NCI-H1048 (cell line): ENCODE data around the gene PPAT.
A peak's percentile ranks its signal among the peaks of the same experiment; 100 is the strongest.

Experiments used
- DNase-seq: peaks from one replicate; lab custom pipeline; 2025; lab: John Stamatoyannopoulos, UW

The PPAT gene

DNA sequence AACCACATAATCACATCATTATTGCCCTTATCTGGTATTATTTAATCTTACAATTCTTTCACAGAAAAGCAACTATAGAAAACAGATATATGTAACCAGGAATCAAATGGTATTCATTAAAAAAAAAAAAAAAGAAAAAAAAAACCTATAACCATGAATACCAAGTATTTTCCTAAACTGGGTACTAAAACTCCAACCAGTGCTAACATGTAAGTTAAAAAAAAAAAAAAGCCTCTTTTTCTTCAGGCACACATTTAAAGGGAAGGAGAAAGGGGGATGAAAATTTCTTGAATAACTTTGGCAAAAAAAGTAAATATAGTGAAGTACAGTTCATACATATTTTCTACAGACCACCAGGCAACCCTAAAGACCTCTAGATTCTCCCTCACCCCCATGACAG, 2.1 kb downstream of the PPAT start:
- DNase-seq = no peak

DNA sequence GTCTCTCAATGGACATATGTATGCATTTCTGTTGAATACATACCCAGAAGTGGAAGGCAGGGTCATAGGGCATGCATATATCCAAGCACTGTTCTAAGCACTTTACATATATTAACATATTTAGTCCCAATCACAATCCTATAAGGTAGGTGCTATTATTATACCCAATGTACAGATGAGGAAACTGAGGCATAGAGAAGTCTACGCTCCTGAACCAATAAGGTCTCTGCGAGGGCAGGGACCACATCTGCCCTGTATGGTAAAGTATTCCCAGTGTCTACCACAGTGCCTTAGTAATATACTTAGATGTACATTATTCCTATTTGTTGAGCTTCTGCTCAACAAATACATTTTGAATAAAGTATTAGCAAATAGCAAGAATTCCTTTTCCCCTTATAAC, 5.2 kb downstream of the PPAT start:
- no peak for DNase-seq

- no peak for DNase-seq
Observed at GRCh38 chr4:56427179-56427578, 8.2 kb downstream of the PPAT start.

DNA sequence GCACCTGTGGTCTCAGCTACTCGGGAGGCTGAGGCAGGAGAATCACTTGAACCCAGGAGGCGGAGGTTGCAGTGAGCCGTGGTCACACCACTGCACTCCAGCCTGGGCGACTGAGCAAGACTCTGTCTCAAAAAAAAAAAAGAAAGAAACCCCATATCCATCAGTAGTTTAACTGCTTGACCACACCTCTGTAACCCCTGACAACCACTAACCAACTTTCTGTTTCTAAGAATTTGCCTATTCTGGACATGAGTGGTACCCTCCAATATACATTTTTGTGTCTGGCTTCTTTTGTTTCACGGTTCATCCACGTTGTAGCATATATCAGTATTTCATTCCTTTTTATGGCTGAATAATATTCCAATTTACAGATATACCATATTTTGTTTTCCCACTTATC, 9.1 kb downstream of the PPAT start:
- no peak for DNase-seq

- DNase-seq = no peak
Observed at GRCh38 chr4:56425518-56425917, 9.9 kb downstream of the PPAT start.

GRCh38 chr4:56424697-56425514, 10.5 kb downstream of the PPAT start:
- DNase-seq = no peak

GRCh38 chr4:56424176-56424575, 11.2 kb downstream of the PPAT start:
- DNase-seq = no peak

GRCh38 chr4:56417396-56417795, 18.0 kb downstream of the PPAT start:
- DNase-seq = no peak

- no peak for DNase-seq
Observed at GRCh38 chr4:56416349-56416748, 19.1 kb downstream of the PPAT start.

DNA sequence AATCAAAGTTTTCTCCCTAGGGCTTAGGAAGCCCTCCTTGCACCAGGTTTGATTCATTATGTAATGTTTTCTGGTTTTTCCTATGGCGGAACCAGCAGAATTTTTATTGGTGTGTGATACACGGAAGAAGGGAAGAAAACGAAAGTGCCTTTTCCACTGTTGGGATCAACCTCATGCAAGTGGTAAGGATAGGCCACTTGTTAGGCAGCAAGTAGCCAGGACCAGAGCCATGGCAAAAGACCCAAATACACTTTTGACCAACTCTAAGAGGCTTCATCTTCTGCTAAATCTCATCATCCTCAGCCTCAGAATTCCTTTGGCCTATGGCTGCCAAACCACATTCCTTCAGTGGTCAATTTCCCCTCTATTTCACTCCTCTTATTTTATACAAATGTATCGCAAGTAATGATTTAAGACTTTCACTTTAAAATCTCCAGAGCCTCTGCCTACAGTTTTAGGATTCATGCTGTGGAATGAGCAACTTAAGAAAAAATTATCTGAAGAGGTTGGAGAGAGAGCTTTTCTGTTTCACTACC, 21.2 kb downstream of the PPAT start:
- DNase-seq = no peak

DNA sequence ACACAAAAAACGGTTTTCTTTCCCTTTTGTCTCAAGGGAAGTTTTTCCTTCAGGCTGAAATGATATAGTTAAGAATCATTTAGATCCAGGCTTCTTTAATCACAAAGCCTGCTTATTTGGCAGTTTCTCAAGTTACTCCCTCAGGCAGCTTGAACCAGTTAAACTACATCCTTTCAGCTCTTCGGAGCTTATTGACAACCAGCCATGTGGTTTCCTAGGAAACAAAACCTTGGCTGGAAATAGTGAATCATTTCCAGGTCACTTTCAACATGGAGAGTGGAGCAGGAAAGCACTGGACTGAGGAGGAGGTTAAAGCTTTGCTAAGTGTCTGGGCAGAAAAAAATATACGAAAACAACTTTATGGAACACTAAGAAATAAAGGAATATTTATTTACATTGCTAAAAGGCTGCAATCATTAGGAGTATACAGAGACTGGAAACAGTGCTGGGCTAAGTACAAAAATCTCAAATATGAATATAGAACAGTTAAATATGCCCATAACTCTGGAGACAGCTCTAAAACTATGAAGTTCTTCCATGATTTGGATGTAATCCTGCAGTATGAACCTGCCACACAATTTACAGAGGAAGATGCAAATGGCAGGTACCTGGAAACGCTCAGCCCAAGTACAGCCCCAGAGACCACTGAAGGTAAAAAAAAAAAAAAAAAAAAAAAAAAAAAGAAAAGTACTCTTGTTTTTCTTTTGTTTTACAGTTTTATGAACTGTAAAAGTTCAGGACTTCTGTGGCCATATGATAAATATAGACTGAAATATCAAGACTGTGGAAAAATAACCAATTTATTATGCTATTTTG, 25.0 kb downstream of the PPAT start:
- DNase-seq = peak; percentile 53

- no peak for DNase-seq
Observed at GRCh38 chr4:56409511-56410090, 25.8 kb downstream of the PPAT start.

GRCh38 chr4:56408978-56409377, 26.4 kb downstream of the PPAT start:
- DNase-seq = no peak

DNA sequence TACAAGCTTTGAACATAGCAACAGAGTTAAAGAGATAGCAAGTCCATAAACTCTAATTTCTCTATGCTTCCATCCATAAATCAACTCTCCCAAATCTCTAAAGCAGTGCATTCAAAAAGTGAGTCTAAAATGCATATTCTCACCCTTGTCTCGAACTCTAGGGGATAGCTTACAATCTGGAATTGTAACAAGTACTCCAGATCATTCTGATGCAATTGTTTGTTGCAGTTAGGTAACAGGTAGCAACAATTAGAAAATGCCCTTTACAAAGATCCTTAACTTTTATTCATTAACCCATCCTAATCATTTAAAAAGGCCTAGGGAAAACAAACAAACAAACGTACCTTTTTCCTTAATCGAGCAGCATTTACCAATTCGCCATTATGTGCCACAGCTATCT, 29.3 kb downstream of the PPAT start:
- DNase-seq = no peak

- no peak for DNase-seq
Observed at GRCh38 chr4:56405016-56405415, 30.4 kb downstream of the PPAT start.

DNA sequence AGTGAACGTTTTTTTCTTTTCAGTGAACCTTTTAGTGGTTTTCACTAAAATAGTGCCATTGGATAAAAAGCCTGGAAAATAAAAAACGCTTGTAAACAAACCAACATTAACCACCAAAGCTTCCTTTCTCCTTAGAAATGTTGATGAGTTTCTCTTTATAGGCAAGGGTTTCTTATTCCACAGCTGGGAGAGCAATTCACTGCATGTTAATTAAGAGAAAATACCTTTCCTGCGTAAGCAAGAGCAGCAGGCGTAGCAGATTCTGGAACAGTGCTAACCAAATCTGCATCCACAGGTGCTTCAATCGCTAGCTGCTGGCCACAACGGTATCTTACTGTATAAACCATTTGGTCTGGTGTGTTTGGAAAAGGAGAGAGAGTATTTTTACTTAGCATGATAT, 34.9 kb downstream of the PPAT start:
- no peak for DNase-seq

- DNase-seq = no peak
Observed at GRCh38 chr4:56391270-56391669, 44.1 kb downstream of the PPAT start.

DNA sequence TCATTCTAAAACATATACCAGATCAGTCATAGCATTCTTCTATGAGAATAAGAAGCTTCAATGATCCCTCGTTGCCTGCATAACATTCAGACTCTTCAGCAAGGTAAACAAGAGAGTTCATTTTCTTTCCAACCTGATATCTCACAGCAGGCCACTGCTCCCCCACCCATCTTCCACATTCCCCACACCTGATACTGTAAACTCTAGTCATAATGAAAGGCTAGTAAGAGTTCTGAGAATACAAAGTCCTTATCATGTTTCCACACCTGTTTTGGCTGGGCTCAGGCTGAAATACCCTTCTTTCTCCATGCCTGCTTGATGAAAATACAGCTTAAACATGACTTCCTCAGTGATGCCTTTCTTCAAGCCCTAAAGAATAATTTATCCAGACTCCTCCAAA, 45.9 kb downstream of the PPAT start:
- no peak for DNase-seq

- DNase-seq = no peak
Observed at GRCh38 chr4:56388306-56388705, 47.1 kb downstream of the PPAT start.

DNA sequence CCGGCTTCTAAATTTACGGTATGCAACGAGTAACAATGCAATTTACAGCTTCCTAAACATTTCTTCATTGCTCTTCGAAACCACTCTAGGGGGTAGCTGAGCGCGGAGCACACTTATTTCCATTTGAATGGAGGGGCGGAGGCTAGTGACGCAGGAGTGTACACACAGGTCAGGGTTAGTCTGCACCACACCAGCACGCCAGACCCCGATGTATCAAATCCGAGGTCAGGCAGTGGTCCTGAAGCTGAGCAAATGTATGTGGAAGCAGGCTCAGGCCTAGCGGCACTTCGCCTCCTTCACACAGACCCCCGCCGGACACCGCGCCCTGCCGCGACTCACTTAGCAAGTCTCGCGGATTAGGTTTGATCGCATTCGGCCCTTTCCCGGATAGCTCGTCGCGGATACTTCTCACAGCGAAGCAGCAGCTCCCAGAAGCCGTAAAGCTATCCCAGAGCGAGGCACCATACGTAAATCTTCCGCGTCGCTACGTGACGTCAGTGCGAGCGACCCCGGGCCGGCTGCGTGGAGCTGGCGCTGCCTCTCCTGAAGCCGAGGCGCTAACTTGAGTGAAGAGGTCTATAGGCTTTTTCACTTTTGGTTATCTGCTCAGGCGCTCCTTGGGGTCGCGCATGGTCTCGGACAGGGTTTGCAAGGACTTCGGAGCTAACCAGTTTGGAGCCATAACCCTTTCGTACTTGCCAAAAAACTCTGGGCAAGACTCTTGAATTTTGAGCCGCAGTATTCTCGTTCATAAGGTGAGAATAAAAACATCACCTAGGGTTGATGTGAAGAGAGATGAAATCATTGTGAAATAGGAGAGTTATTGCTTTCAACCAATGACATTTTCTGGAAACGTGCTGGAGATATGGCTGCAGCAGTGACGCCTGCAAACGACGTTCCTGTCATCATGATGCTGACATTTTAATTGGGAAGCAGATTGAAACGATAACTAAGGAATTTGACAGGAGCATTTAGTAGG, 48.1 kb downstream of the PPAT start, which contains the start of gene AASDH:
Gene AASDH (minus strand): TSS at position 469 of the 979 bp plus-strand sequence. CDS start 3,192 bp downstream, outside the sequence.
- DNase-seq = peak; percentile 88

GRCh38 chr4:56386091-56386490, 49.3 kb downstream of the PPAT start:
- DNase-seq = no peak
